Omental fat pad (tissue), 4 donors: Measurements from ENCODE around the gene CD320. TPM values are rescaled to one million over a fixed set of nuclear protein-coding genes. Genes with fewer than 3 reads are reported as not detected.

ENCODE experiments used
- ATAC-seq: fragments of 150-250 bp; one replicate; pipeline ENCODE4 v1.9.1; 2016; ENCODE audit warnings: mild to moderate bottlenecking, moderate library complexity; ENCODE audit not compliant: low FRiP score
- DNase-seq: peaks from one replicate; pipeline ENCODE4 v3.0.0-alpha.2; 2019; ENCODE audit warnings: low spot score
- total RNA-seq, 4 donors: library from RNA; depleted of rRNA; stranded (reverse); fragments of >200 nt; gene quantifications; one replicate each; pipeline ENCODE4 v1.1.0, GENCODE V29; 2016
- TF ChIP-seq, protein P1 (sequence below), 3 donors: fragments of 450-650 bp; IDR thresholded peaks; one replicate each; pipeline ENCODE4 v1.5.1; 2016 to 2017; ENCODE audit warnings: antibody characterized with exemption in 3 of 3, mild to moderate bottlenecking in 3 of 3, moderate library complexity in 2 of 3

Gene CD320
- total RNA-seq, 4 donors from 2014 or later: 49.3 to 126 (median 79.3) TPM

GRCh38 chr19:8254286-8255001 is 53.7 kb downstream of the CD320 start:
- no peak for DNase-seq
- TF ChIP-seq, protein P1, sequence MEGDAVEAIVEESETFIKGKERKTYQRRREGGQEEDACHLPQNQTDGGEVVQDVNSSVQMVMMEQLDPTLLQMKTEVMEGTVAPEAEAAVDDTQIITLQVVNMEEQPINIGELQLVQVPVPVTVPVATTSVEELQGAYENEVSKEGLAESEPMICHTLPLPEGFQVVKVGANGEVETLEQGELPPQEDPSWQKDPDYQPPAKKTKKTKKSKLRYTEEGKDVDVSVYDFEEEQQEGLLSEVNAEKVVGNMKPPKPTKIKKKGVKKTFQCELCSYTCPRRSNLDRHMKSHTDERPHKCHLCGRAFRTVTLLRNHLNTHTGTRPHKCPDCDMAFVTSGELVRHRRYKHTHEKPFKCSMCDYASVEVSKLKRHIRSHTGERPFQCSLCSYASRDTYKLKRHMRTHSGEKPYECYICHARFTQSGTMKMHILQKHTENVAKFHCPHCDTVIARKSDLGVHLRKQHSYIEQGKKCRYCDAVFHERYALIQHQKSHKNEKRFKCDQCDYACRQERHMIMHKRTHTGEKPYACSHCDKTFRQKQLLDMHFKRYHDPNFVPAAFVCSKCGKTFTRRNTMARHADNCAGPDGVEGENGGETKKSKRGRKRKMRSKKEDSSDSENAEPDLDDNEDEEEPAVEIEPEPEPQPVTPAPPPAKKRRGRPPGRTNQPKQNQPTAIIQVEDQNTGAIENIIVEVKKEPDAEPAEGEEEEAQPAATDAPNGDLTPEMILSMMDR (IDR thresholded peaks at IDR 0.05): no peak
- no peak for ATAC-seq

- ATAC-seq (no peak), DNase-seq (no peak)
- TF ChIP-seq, protein P1 (IDR thresholded peaks at IDR 0.05): no peak
Observed at GRCh38 chr19:8253678-8254077, 54.5 kb downstream of the CD320 start.

DNA sequence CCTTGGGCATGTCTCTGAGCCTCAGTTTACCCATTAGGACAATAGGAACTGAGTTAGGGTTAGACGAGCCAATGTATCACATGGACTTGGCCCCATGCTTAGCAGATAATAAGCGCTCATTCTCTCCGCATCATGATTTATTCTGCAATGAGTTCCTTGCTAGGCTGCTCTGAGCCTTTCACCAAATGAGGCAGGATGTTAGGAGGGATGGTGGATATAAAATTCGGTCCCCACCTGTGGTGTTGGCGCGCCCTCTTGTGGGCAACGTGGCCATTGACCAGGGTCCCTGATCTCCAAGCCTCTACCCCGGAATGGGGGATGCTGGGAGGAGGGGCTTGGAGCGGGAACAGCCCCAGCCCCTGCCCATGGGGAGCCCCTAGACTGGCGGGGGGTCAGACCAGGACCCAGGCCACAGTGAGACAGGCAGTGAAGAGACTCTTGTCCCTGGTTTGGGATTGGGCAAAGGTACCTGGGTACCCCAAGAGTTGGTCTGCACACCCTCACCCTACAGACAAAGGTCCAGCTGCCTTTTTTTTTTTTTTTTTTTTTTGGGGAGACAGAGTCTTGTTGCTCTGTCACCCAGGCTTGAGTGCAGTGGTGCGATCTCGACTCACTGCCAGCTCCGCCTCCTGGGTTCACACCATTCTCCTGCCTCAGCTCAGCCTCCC is 55.1 kb downstream of the CD320 start:
- ATAC-seq (peak; percentile 68), DNase-seq (peak; percentile 92)
- TF ChIP-seq, protein P1 (IDR thresholded peaks at IDR 0.05): peak in 2 of 3 donors; percentile 43 to 81

Other genes with a start within 250 kb of the CD320 start
- not detected for gene FBN3, start 158.8 kb downstream of the CD320 start, total RNA-seq
- 10 to 100 TPM; 18.4 to 34.1 (median 26.6) TPM for gene CERS4, start 99.0 kb downstream of the CD320 start, total RNA-seq
- 10 to 100 TPM; 14.5 to 44.2 (median 33.1) TPM for gene NDUFA7, start 13.0 kb upstream of the CD320 start, total RNA-seq
- gene RPS28, start 13.1 kb upstream of the CD320 start, total RNA-seq: 100 to 1,000 TPM; 420 to 679 (median 534) TPM
- gene KANK3, start 34.9 kb upstream of the CD320 start, total RNA-seq: 10 to 100 TPM in 3 of 4 donors, 1 to 10 TPM in 1; 7.1 to 48.7 (median 18.9) TPM
- 100 to 1,000 TPM in 3 of 4 donors, 10 to 100 TPM in 1; 62.6 to 405 (median 250) TPM for gene ANGPTL4, start 55.8 kb upstream of the CD320 start, total RNA-seq
- 10 to 100 TPM; 31.6 to 55.6 (median 41.2) TPM for gene RAB11B, start 82.0 kb upstream of the CD320 start, total RNA-seq
- gene MARCHF2, start 104.9 kb upstream of the CD320 start, total RNA-seq: 100 to 1,000 TPM; 167 to 296 (median 203) TPM
- 100 to 1,000 TPM in 3 of 4 donors, 10 to 100 TPM in 1; 80.4 to 158 (median 111) TPM for gene HNRNPM, start 136.6 kb upstream of the CD320 start, total RNA-seq
- 1 to 10 TPM in 3 of 4 donors, under 1 TPM in 1; 0.56 to 4.6 (median 1.9) TPM for gene PRAM1, start 194.3 kb upstream of the CD320 start, total RNA-seq
- 1 to 10 TPM; 4.6 to 7.8 (median 7.4) TPM for gene ZNF414, start 205.8 kb upstream of the CD320 start, total RNA-seq